NCI-H2196 (cell line): ENCODE measurements around the gene NELFCD.
"Not testable (repeated sequence)": the region's sequence is repeated elsewhere in the genome, so short reads cannot be mapped to it uniquely, and the experiment has no call there.

Experiments used
- DNase-seq: peaks from one replicate; lab custom pipeline; 2025; ENCODE audit not compliant: unreplicated experiment; lab: John Stamatoyannopoulos, UW

NELFCD gene

DNA sequence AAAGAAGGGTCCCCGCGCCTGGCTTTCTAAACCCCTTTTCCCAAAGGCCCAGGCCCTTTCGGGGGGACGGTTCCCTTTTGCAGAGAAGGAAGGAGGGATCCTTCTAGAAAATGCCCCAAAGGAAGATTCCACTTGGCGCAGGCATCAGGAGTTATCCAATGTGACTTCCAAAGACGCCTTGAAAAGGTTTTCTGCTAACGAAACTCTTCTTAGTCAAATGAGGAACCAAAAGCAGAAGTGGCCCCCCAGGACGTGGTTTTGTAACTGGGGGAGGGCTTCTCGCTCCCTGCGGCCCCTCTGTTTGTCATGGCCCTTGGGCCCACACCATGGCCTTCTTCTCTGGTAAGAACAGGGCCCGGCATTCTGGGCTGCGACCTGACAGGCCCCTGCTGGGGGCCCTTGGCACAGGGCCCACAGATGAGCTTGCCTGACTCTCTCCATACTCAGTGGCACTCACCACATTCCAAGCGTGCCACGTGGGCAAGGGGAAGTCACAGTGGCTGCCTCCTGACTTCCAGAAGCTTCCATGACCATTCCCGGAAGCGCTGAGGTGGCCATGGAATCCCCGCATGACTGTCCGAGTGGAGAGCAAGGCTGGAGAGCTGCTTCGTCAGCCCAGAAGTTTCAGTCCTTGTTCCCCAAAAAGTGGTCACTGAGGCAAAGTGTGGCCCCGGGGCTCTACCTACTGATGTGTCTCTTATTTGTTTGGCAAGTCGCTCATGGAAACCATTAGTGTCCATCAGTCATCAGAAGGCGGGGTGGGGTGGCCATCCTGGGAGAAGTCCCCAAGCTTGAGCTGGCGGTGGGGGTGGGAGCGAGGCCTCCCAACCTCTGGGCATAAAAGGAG is 26.8 kb downstream of the NELFCD start:
- DNase-seq = no peak

GRCh38 chr20:59008715-59009336 is 27.8 kb downstream of the NELFCD start:
- DNase-seq = no peak

GRCh38 chr20:59010321-59010994 is 29.4 kb downstream of the NELFCD start:
- peak; percentile 25 for DNase-seq

- DNase-seq = no peak
Observed at GRCh38 chr20:59010995-59011873, 30.2 kb downstream of the NELFCD start.

DNA sequence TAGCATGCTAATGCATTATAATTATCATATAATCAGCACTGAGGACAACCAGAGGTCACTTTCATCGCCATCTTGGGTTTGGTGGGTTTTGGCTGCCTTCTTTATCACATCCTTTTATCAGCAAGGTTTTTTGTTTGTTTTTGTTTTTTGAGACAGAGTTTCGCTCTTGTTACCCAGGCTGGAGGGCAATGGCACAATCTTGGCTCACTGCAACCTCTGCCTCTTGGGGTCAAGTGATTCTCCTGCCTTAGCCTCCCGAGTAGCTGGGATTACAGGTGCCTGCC is 30.8 kb downstream of the NELFCD start:
- DNase-seq = not testable (repeated sequence)

- no peak for DNase-seq
Observed at GRCh38 chr20:59013031-59013951, 32.2 kb downstream of the NELFCD start.

DNA sequence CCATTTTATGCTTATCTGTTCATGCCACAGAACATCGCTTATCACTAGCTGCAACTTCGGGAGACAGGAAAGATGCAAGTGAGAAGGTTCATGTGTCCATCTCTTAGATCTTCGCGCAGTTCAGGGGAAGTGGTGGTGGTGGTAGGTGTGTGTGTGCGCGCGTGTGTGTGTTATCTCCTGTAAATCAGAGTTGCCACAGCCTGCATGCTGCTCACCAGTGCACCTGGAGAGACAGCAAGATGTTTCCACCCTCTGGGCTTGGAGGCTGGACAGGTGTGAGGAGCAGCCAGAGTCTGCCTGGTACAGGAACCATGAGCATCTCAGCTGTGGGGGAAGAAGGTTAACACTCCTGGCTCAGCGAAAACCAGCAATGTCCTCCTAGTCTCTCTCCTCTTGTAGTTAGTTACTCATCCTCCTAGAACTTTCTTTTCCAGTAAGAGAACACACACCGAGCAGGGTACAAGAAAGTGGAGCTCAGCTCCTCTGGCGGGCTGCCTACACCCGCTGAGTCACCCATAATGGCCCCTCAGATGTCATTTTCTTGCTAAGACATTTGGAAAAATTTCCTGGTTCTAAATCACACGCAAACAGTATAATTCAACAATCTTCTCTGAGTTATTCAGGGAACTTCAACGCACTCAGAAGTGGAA is 33.0 kb downstream of the NELFCD start:
- no peak for DNase-seq

DNA sequence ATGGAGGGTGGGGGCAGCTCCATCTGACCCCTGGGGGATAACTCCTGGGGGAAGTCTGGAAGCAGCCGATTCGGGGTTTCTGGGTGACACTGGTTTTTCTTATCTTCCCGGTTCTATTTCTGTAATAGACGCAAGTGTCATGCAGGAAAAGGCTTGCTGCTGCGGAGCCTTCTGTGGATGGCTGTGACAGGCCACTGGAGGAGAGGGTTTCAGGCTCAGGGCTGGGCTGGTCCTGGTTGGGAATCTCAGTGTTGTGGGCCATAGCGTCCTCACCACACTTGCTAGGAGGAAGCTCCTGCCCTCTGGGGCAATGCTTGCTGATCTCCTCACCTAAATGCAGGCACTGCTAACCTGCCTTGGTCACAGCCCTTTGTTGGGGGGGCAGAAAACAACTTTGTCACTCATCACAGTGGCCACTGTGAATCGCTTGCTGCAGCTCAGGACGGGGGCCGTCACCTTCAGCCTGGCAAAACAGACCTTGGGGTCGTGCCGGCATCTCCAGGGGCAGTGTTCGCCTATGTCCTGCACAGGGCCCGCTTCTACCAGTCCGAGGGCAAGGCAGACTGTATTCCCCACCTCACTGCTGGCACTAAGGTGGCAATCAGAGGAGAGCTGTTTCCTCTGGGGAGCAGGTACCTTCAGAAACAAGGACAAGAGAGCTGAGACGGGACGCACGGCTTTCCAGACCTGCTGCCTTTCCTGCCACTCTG is 33.8 kb downstream of the NELFCD start:
- no peak for DNase-seq

- DNase-seq = no peak
Observed at GRCh38 chr20:59015411-59015810, 34.4 kb downstream of the NELFCD start.

DNA sequence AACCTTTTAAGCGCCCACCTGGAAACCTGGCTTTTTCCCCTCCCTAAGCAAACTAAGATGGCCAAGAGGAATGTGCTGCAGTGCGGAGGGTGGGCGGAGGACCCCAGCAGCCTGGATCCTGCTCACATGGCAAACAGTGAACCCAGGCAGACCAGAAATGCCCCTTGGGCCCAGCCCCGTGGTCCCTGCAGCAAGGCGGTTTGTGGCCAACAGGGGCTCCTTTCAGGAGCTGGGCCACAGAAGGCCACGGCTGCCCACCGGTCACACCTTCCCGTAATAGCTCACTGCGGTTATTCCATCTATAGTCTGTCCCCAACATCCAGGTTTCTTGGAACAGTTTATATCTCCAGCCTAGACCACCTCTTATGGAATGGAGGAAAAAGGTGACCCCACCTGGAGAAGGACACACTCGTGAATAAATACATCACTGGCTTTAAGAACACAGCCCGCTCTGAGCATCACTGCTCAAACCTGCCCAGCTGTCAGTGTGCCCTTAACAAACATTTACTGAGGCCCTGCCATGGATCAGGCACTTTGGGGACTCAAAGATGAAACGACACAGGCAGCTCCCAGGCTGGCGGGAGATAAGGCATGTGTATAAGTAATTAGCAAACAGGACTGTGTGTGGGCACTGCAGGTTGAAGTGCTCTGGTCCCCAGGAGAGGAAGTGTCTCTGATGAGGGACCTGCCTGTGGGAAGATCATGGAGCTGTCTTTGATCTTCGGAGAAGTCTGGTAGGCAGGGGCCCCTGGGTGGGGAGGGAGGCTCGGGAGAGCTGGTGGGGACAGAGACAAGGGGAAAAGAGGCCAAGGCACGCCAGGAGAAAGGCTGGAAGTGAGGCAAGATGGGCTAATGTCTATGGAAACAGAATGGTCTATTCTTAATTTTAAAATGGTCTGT is 35.0 kb downstream of the NELFCD start:
- no peak for DNase-seq

DNA sequence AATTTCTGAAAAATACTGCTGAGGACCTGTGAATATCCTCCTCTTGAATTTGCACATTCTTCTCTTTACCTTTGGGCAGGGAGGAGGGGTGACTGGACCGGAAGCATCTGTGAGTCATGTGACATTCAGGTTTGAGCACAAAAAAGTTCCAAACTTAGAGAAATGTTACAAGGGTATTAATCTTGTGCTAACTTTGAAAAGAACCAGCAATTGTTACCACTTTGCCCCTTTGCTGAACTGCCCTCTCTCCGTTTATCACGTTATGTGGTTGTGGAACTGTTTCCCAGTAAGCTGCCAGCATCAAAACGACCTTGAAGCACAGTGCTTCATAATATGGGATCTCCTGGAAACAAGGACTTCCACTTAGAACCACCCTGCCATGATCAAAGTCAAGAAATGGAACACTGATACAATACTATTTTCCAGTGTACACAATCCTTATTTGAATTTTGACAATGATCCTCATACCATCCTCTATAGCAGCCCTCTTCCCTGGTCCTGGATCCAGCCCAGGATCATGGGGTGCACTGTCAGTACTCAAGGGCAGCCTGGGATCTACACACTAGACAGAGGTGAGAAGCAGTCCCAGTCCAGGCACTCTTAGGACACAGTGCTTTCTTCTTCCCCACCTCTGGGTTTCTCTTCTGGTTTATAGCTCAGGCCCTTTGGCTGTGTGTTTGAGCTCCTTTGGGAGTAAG is 35.9 kb downstream of the NELFCD start:
- no peak for DNase-seq

DNA sequence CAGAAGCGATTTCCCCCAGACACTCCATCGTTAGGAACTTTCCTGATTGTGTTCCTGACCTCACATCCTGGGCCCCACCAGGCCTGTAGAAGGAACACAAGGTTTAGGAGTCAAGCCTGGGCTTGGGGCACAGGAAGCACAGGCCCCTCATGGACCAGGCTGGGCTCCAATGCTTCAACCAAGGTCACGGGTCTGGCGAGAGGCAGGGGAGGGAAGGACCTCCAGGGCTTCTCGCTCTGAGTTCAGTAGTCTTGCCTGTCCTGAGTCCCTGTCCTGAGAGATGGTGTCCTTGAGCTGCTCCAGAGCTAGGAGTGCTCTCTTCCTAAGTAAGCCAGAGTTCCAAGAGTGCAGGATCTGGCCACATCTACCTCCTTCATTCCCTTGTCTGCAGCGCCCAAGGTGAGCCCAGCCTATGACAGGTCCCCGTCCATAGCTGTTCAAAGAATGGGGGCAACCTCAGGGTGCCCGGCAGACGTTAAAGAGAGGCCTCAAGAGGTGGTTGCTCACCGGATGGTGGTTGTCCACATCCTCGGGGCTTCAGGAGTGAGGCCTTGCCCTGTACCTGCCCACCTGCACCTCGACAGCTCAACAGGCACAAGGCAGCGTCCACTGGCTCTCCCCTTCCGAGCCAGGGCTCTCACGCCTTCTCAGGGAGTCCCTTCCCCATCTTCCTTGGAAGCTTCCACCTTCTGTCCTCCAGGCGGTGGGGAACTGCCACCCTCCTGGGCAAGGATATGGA is 36.6 kb downstream of the NELFCD start:
- no peak for DNase-seq

- no peak for DNase-seq
Observed at GRCh38 chr20:59018817-59019216, 37.8 kb downstream of the NELFCD start.

GRCh38 chr20:59019217-59019616 is 38.2 kb downstream of the NELFCD start, which contains the start of gene TUBB1:
TSS of gene TUBB1 (plus strand) at chr20:59019429. CDS start at chr20:59019523, 94 bp downstream.
- DNase-seq = no peak

GRCh38 chr20:59020938-59021551 is 40.0 kb downstream of the NELFCD start:
- DNase-seq = no peak

GRCh38 chr20:59022754-59023153 is 41.7 kb downstream of the NELFCD start:
- DNase-seq = no peak
